Keratinocyte (primary cell): Measurements from ENCODE around the gene NUP214. TPM values are rescaled to one million over a fixed set of nuclear protein-coding genes. Genes with fewer than 3 reads are reported as not detected.
A peak's percentile ranks its signal among the peaks of the same experiment; 100 is the strongest.

Experiments
- DNase-seq: peaks from one replicate; pipeline ENCODE4 v3.0.0-alpha.2; 2011; ENCODE audit warnings: low read depth, missing footprints, low spot score
- FAIRE-seq: peaks from 2 replicates; lab custom pipeline; 2011; peaks lifted over from hg19 to GRCh38; lab: Jason Lieb, UNC
- H2AFZ ChIP-seq: 2 replicates; pipeline ENCODE4 v1.6.0; 2012; ENCODE audit warnings: low read length, control low read depth, inconsistent platforms; ENCODE audit not compliant: control insufficient read depth
- H3K27ac ChIP-seq: 2 replicates; pipeline ENCODE4 v1.5.1; 2011; ENCODE audit warnings: low read length; ENCODE audit not compliant: control insufficient read depth, insufficient read depth
- H3K27me3 ChIP-seq: 3 replicates; pipeline ENCODE4 v1.6.0; 2011; ENCODE audit warnings: low read length; ENCODE audit not compliant: control insufficient read depth, insufficient read depth; ENCODE audit errors: extremely low read depth
- H3K36me3 ChIP-seq, 2 experiments: 2 replicates in 1 of 2; 3 replicates in 1 of 2; pipeline ENCODE4 v1.5.1; 2011; ENCODE audit warnings: low read length in 2 of 2, mild to moderate bottlenecking in 1 of 2; ENCODE audit not compliant: control insufficient read depth in 2 of 2, insufficient read depth in 2 of 2; ENCODE audit errors: extremely low read depth in 1 of 2
- H3K4me1 ChIP-seq: 3 replicates; pipeline ENCODE4 v1.5.1; 2011; ENCODE audit warnings: low read length; ENCODE audit not compliant: control insufficient read depth, insufficient read depth; ENCODE audit errors: extremely low read depth
- H3K4me2 ChIP-seq: 3 replicates; pipeline ENCODE4 v1.6.0; 2011; ENCODE audit warnings: low read depth, low read length; ENCODE audit not compliant: control insufficient read depth, insufficient read depth; ENCODE audit errors: extremely low read depth
- H3K4me3 ChIP-seq, 3 experiments: fragments of 200-600 bp in 1 of 3; sonication (generic) in 1 of 3; 2 replicates in 2 of 3; 3 replicates in 1 of 3; pipeline ENCODE4 v1.5.1; 2011 to 2016; ENCODE audit warnings: low read length in 3 of 3, mild to moderate bottlenecking in 3 of 3, control low read depth in 2 of 3, inconsistent platforms in 1 of 3, low read depth in 1 of 3, mixed read lengths in 1 of 3, mixed run types in 1 of 3, moderate library complexity in 1 of 3; ENCODE audit not compliant: control insufficient read depth in 2 of 3, insufficient read depth in 2 of 3; ENCODE audit errors: extremely low read depth in 1 of 3
- H3K79me2 ChIP-seq: 2 replicates; pipeline ENCODE4 v1.6.0; 2012; ENCODE audit warnings: low read length; ENCODE audit not compliant: control insufficient read depth, insufficient read depth
- H3K9ac ChIP-seq: 3 replicates; pipeline ENCODE4 v1.6.0; 2011; ENCODE audit warnings: low read length; ENCODE audit not compliant: control insufficient read depth, insufficient read depth; ENCODE audit errors: extremely low read depth
- H3K9me1 ChIP-seq: 3 replicates; pipeline ENCODE4 v1.6.0; 2011; ENCODE audit warnings: low read length; ENCODE audit not compliant: control insufficient read depth, insufficient read depth; ENCODE audit errors: extremely low read depth
- H3K9me3 ChIP-seq: 2 replicates; pipeline ENCODE4 v1.5.1; 2012; ENCODE audit warnings: low read depth, low read length; ENCODE audit not compliant: control insufficient read depth
- H4K20me1 ChIP-seq: 3 replicates; pipeline ENCODE4 v1.6.0; 2011; ENCODE audit warnings: low read length; ENCODE audit not compliant: control insufficient read depth, insufficient read depth; ENCODE audit errors: extremely low read depth
- CTCF ChIP-seq, 3 experiments: IDR thresholded peaks in 1 of 3; conservative IDR thresholded peaks in 1 of 3; optimal IDR thresholded peaks in 1 of 3; 2 replicates in 2 of 3; 3 replicates in 1 of 3; pipeline versions ENCODE3 to v1.5.1; 2011; ENCODE audit warnings: low read length in 3 of 3, mild to moderate bottlenecking in 3 of 3, moderate library complexity in 2 of 3, control low read depth in 1 of 3, inconsistent platforms in 1 of 3; ENCODE audit not compliant: insufficient read depth in 2 of 3; ENCODE audit errors: extremely low read depth in 1 of 3
- EZH2 ChIP-seq: IDR thresholded peaks from one replicate; pipeline ENCODE4 v1.6.1; 2012; ENCODE audit warnings: inconsistent platforms, mild to moderate bottlenecking, low read length, moderate library complexity
- dilution Hi-C: fragments of 300-500 bp; cut with MboI; formaldehyde crosslinking; loops from one replicate; pipeline ENCODE4 v1.7.0; 2020; ENCODE audit warnings: low sequenced_read_pairs; ENCODE audit not compliant: extremely low pct_ligation_motif_present
- polyA plus RNA-seq, 5 experiments: library from polyadenylated mRNA; depleted of rRNA in 3 of 5; stranded (reverse) in 3 of 5; stranded (forward) in 1 of 5; unstranded in 1 of 5; fragments of >200 nt; gene quantifications; 1 replicate in 1 of 5; 2 replicates in 3 of 5; 3 replicates in 1 of 5; pipeline versions ENCODE4 v1.2.1 to v1.2.3, GENCODE V29; 2011 to 2012; ENCODE audit warnings: missing spikeins in 2 of 5, low read depth in 1 of 5, low replicate concordance in 1 of 5

Gene NUP214
- polyA plus RNA-seq, 1 donor (not counting 4 experiments of a cell fraction or from before 2014, with no cell fraction given) = 7.3 TPM

- Histone ChIP-seq H3K9me1 (no peaks in the 10 kb centered on the region), H3K9me3 (no peaks in the 10 kb centered on the region), H3K27me3 (peaks cover 4% of the 10 kb centered on the region), H3K79me2 (no peaks in the 10 kb centered on the region), H3K36me3 (no peaks in the 10 kb centered on the region), H3K4me3 (no peak overlapping the region), H4K20me1 (no peaks in the 10 kb centered on the region), H3K9ac (peak overlapping the region; percentile 37), H3K4me1 (peaks cover 11% of the 10 kb centered on the region), H3K27ac (no peak overlapping the region), H3K4me2 (peak overlapping the region; percentile 41), H2AFZ (peak overlapping the region; percentile 94)
- FAIRE-seq (no peak), DNase-seq (no peak)
- dilution Hi-C loops = no loop called here
- no peak for TF ChIP-seq CTCF (optimal IDR thresholded peaks at IDR 0.05 in 1 of 3, IDR thresholded peaks at IDR 0.05 in 1 of 3, conservative IDR thresholded peaks at IDR 0.05 in 1 of 3; ENCODE audit: extremely low read depth in 1 of 3, insufficient read depth in 2 of 3, low read length in 3 of 3)
- TF ChIP-seq EZH2 = no peak
Measured at GRCh38 chr9:131255676-131256197, 130.4 kb downstream of the NUP214 start.

GRCh38 chr9:131257266-131258025 is 132.1 kb downstream of the NUP214 start:
- no peak for DNase-seq
- H3K27me3 ChIP-seq = peaks cover 6% of the 10 kb centered on the region
- H3K9me3 ChIP-seq = no peaks in the 10 kb centered on the region
- dilution Hi-C loops = no loop called here
- no peak overlapping the region for H3K4me3 ChIP-seq
- FAIRE-seq = no peak
- no peak overlapping the region for H3K4me2 ChIP-seq
- H3K9ac ChIP-seq = no peak overlapping the region
- H3K4me1 ChIP-seq = peaks cover 11% of the 10 kb centered on the region
- no peak overlapping the region for H2AFZ ChIP-seq
- H3K27ac ChIP-seq = no peak overlapping the region
- no peaks in the 10 kb centered on the region for H3K79me2 ChIP-seq
- no peaks in the 10 kb centered on the region for H3K9me1 ChIP-seq
- H3K36me3 ChIP-seq = no peaks in the 10 kb centered on the region
- H4K20me1 ChIP-seq = no peaks in the 10 kb centered on the region
- no peak for TF ChIP-seq EZH2
- TF ChIP-seq CTCF (optimal IDR thresholded peaks at IDR 0.05 in 1 of 3, IDR thresholded peaks at IDR 0.05 in 1 of 3, conservative IDR thresholded peaks at IDR 0.05 in 1 of 3; ENCODE audit: extremely low read depth in 1 of 3, insufficient read depth in 2 of 3, low read length in 3 of 3) = no peak
